PC-9 (cell line): ENCODE measurements around the gene OR51B2.

Experiments used
- CTCF ChIP-seq: fragments of 200-600 bp; sonication (generic); conservative IDR thresholded peaks from 2 replicates; pipeline ENCODE4 v1.6.1; 2017; ENCODE audit warnings: mixed run types, antibody characterized with exemption, mild to moderate bottlenecking, moderate library complexity
- EZH2 ChIP-seq: fragments of 200-600 bp; sonication (generic); IDR thresholded peaks from 2 replicates; pipeline ENCODE4 v1.8.0; 2017; ENCODE audit warnings: antibody characterized with exemption, low read depth

- no peak for TF ChIP-seq CTCF
- no peak for TF ChIP-seq EZH2
Measured at GRCh38 chr11:5303626-5304025, 20.5 kb downstream of the OR51B2 start.
